Naive thymus-derived CD4-positive, alpha-beta T cell (primary cell): ENCODE data around the gene GSG1L. TPM values are rescaled to one million over a fixed set of nuclear protein-coding genes. Genes with fewer than 3 reads are reported as not detected.

Experiments
- ATAC-seq: fragments of 150-1000 bp; cut with Tn5 transposase; 2 replicates; pipeline ENCODE4 v1.10.0; 2021; ENCODE audit warnings: mild to moderate bottlenecking, moderate library complexity
- CTCF ChIA-PET: fragments of 350-600 bp; sonication (Branson Sonifier 250); formaldehyde crosslinking; loops from one replicate; lab custom pipeline; 2021; ENCODE audit warnings: antibody characterized with exemption; lab: Charles Lee
- POLR2A ChIA-PET: fragments of 350-600 bp; sonication (Branson Sonifier 250); formaldehyde crosslinking; loops from one replicate; lab custom pipeline; 2021; ENCODE audit warnings: antibody characterized with exemption, inconsistent platforms; lab: Charles Lee
- DNase-seq, 9 donors: peaks; one replicate each; pipeline versions ENCODE4 v3.0.0 to v3.0.0-alpha.2; 2020 to 2022; ENCODE audit warnings: mixed read lengths in 1 of 9
- H3K27ac ChIP-seq: one replicate; pipeline ENCODE4 v1.7.0; 2013; ENCODE audit warnings: mild to moderate bottlenecking, low read depth, low read length, moderate library complexity
- H3K27me3 ChIP-seq, 2 donors: one replicate each; pipeline ENCODE4 v1.7.0; 2013; ENCODE audit warnings: low read length in 2 of 2, mild to moderate bottlenecking in 2 of 2, moderate library complexity in 2 of 2; ENCODE audit not compliant: control insufficient read depth in 2 of 2, insufficient read depth in 2 of 2
- H3K36me3 ChIP-seq, 3 experiments: 1 replicate in 2 of 3; 2 replicates in 1 of 3; pipeline ENCODE4 v1.7.0; 2013; ENCODE audit warnings: low read length in 3 of 3, mild to moderate bottlenecking in 3 of 3, moderate library complexity in 1 of 3; ENCODE audit not compliant: insufficient read depth in 3 of 3, control insufficient read depth in 2 of 3
- H3K4me1 ChIP-seq, 2 donors: one replicate each; pipeline ENCODE4 v1.7.0; 2013; ENCODE audit warnings: low read length in 2 of 2, mild to moderate bottlenecking in 2 of 2, moderate library complexity in 1 of 2; ENCODE audit not compliant: control insufficient read depth in 2 of 2, insufficient read depth in 2 of 2
- H3K4me3 ChIP-seq: 2 replicates; pipeline ENCODE4 v1.7.0; 2013; ENCODE audit warnings: mild to moderate bottlenecking, low read length
- H3K9me3 ChIP-seq, 3 experiments: 1 replicate in 2 of 3; 2 replicates in 1 of 3; pipeline ENCODE4 v1.7.0; 2013; ENCODE audit warnings: low read length in 3 of 3; ENCODE audit not compliant: control insufficient read depth in 2 of 3
- H3K27ac Mint-ChIP-seq, 9 donors: one replicate each; pipeline ENCODE4 v1.8.0; 2020 to 2022; ENCODE audit warnings: mixed read lengths in 9 of 9, mild to moderate bottlenecking in 8 of 9, moderate library complexity in 5 of 9, inconsistent platforms in 2 of 9
- H3K27me3 Mint-ChIP-seq, 5 donors: one replicate each; pipeline ENCODE4 v1.8.0; 2021 to 2022; ENCODE audit warnings: mixed read lengths in 5 of 5, mild to moderate bottlenecking in 1 of 5
- H3K36me3 Mint-ChIP-seq, 5 donors: one replicate each; pipeline ENCODE4 v1.8.0; 2020 to 2022; ENCODE audit warnings: mixed read lengths in 5 of 5, mild to moderate bottlenecking in 3 of 5, inconsistent platforms in 1 of 5
- H3K4me1 Mint-ChIP-seq, 7 donors: one replicate each; pipeline ENCODE4 v1.8.0; 2020 to 2022; ENCODE audit warnings: mixed read lengths in 7 of 7, mild to moderate bottlenecking in 3 of 7, inconsistent platforms in 1 of 7
- H3K4me3 Mint-ChIP-seq, 10 donors: one replicate each; pipeline ENCODE4 v1.8.0; 2020 to 2022; ENCODE audit warnings: mild to moderate bottlenecking in 10 of 10, mixed read lengths in 10 of 10, moderate library complexity in 6 of 10, inconsistent platforms in 2 of 10
- H3K9me3 Mint-ChIP-seq, 11 donors: one replicate each; pipeline ENCODE4 v1.8.0; 2020 to 2022; ENCODE audit warnings: mixed read lengths in 11 of 11, mild to moderate bottlenecking in 4 of 11, inconsistent platforms in 1 of 11, moderate library complexity in 1 of 11
- intact Hi-C, 2 donors: fragments of 100-400 bp; cut with micrococcal nuclease; formaldehyde crosslinking; loops; one replicate each; pipeline ENCODE4 v1.15.1; 2023
- polyA plus RNA-seq, 2 donors: library from polyadenylated mRNA; unstranded; fragments of 300-500 nt; fragmentation: Illumina TruSeq; gene quantifications; one replicate each; pipeline ENCODE4 v1.2.3, GENCODE V29; 2021
- total RNA-seq, 6 experiments: library from RNA in 5 of 6; stranded (reverse) in 5 of 6; gene quantifications; 1 replicate in 5 of 6; 2 replicates in 1 of 6; pipeline ENCODE4 v1.2.3 and lab custom pipeline; 2021 to 2026

Gene GSG1L
- under 1 TPM in 1 of 5 experiments, not detected in 4; 0.10 TPM for total RNA-seq
- polyA plus RNA-seq, result not detected
- not detected for total RNA-seq (lab: John Stamatoyannopoulos, UW)

DNA sequence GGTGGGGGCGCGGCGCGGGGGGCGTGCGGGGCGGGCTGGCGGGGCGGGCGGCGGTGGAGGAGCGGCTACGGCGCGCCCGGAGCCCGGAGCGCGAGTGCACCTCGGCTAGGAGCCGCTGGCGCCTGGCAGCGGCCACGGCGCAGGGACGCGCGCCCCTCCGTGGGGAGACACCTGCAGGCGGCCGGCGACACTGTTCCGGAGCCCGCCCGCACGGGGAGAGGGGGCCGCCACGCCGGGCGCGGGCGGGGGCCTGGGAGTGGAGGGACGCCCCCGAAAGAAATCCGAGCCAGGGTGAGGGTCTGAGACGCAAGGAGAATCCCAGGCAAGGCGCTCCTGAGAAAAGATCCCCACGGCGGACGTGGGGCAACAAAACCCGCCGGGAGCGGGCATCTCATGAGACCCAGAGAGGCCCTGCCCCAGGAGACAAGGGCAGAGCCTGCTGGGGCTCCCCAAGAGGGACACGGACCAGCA, at the start of gene GSG1L:
Gene GSG1L, minus strand, starts transcription at position 124 of the 471 bp plus-strand sequence. CDS start 290 bp downstream, outside the sequence.
- Histone ChIP-seq H3K4me3 (no peak within 1 kb of the TSS), H3K9me3 (no peaks in the 10 kb centered on the region), H3K27me3 (peaks cover 0 to 4% of the 10 kb centered on the region in 2 donors), H3K27ac (no peak within 1 kb of the TSS), H3K36me3 (no peaks in the 10 kb centered on the region), H3K4me1 (no peaks in the 10 kb centered on the region)
- Mint-ChIP-seq H3K4me3 (peak within 1 kb of the TSS in 4 of 10 donors; percentile 9 to 58 (median 19)), H3K27ac (no peak within 1 kb of the TSS), H3K4me1 (peaks cover 0 to 10% (median 2%) of the 10 kb centered on the region in 7 donors), H3K27me3 (peaks cover 36 to 69% (median 46%) of the 10 kb centered on the region in 5 donors), H3K9me3 (peaks cover 0 to 2% (median 0%) of the 10 kb centered on the region in 11 donors), H3K36me3 (no peaks in the 10 kb centered on the region)
- DNase-seq (no peak), ATAC-seq (peak; percentile 56)
- intact Hi-C loops, result no loop called here
- ChIA-PET CTCF (no interaction called here), POLR2A (no interaction called here)

DNA sequence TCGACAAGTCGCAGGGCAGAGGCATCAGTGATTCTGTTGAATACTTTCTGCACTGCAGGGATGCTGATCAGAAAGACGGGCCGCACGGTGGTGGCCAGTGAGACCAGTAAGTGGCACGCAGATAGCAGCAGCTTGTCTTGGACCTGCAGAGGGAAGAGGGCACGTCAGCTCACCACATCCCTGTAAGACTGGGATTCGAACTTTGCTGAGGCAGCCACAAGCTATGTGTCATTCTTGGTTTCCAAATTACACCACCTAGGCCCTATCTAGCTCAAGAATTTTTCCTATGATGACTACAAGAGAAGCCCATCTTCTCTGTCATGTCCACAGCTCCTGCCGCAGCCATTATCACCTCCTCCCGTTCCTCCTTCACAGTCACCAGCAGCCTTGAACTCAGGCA, 49.4 kb upstream of the GSG1L start:
- intact Hi-C loops, result no loop called here
- POLR2A ChIA-PET, result interaction anchor here (1.0 kb wide), 2 partner anchors 98 to 106 kb away, joined by 3 to 6 read pairs; no protein-coding TSS in a partner anchor
- Mint-ChIP-seq H3K9me3 (no peaks in the 10 kb centered on the region), H3K27ac (peak overlapping the region in 6 of 9 donors; percentile 7 to 88 (median 38)), H3K4me1 (peaks cover 14 to 31% (median 21%) of the 10 kb centered on the region in 7 donors), H3K4me3 (peak overlapping the region in 1 of 10 donors; percentile 21), H3K27me3 (no peaks in the 10 kb centered on the region), H3K36me3 (peaks cover 23 to 65% (median 32%) of the 10 kb centered on the region in 5 donors)
- H3K4me3 ChIP-seq, result no peak overlapping the region
- CTCF ChIA-PET, result interaction anchor here (1.0 to 1.3 kb wide), 2 partner anchors 8 to 105 kb away, joined by 3 to 5 read pairs; no protein-coding TSS in a partner anchor
- no peak for ATAC-seq
- no peaks in the 10 kb centered on the region for H3K4me1 ChIP-seq
- DNase-seq, result no peak
- H3K27me3 ChIP-seq, result no peaks in the 10 kb centered on the region
- H3K9me3 ChIP-seq, result no peaks in the 10 kb centered on the region
- H3K36me3 ChIP-seq, result peaks cover 38 to 93% (median 49%) of the 10 kb centered on the region in 3 experiments
- H3K27ac ChIP-seq, result no peak overlapping the region

DNA sequence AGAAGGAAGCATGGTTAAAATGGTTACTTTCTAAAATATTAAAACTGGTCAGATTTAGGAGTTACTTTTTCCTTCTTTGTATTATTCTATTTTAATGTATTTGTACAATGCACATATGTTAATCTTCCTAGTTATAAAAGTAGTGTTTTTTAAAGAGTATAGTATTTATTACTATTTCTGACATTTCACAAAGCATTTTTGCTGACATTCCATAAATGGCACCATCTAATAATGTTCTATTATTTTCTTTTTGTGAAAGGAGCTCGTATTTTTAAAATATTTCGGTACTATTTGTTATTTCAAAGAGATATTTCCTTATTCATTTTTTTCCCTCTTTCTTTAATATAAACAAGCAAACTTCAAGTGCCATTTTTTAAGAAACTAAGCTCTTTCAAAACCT, 47.5 kb upstream of the GSG1L start:
- Histone ChIP-seq H3K9me3 (no peaks in the 10 kb centered on the region), H3K4me3 (no peak overlapping the region), H3K27ac (no peak overlapping the region), H3K36me3 (peaks cover 36 to 93% (median 58%) of the 10 kb centered on the region in 3 experiments), H3K27me3 (no peaks in the 10 kb centered on the region), H3K4me1 (no peaks in the 10 kb centered on the region)
- Mint-ChIP-seq H3K9me3 (no peaks in the 10 kb centered on the region), H3K4me3 (no peak overlapping the region), H3K27me3 (no peaks in the 10 kb centered on the region), H3K36me3 (peaks cover 23 to 69% (median 35%) of the 10 kb centered on the region in 5 donors), H3K27ac (peak overlapping the region in 7 of 9 donors; percentile 14 to 84 (median 66)), H3K4me1 (peaks cover 14 to 32% (median 21%) of the 10 kb centered on the region in 7 donors)
- CTCF ChIA-PET, result no interaction called here
- intact Hi-C loops, result no loop called here
- ATAC-seq (no peak), DNase-seq (no peak)
- POLR2A ChIA-PET, result interaction anchor here (0.6 to 0.7 kb wide), 2 partner anchors 57 to 75 kb away, joined by 3 read pairs; no protein-coding TSS in a partner anchor

DNA sequence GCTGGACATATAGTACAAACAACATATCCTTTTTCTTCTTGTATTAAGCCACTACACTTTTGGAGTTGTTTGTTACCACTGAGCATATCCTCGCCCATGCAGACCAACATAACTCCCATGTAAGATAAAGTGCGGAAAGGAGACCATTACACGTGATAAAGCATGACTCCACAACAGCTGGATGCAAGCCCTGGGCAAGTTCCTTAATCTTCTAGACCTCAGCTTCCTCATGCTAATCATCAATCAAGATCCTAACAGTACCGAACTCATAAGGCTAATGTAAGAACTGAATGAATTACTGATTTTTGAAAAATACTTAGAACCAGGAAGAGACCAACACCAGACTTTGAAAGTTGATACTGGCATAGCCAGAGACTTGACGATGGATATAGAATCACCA, 47.0 kb upstream of the GSG1L start:
- H3K36me3 Mint-ChIP-seq, result peaks cover 23 to 70% (median 35%) of the 10 kb centered on the region in 5 donors
- intact Hi-C loops, result no loop called here
- Histone ChIP-seq H3K27me3 (no peaks in the 10 kb centered on the region), H3K4me1 (no peaks in the 10 kb centered on the region), H3K36me3 (peaks cover 37 to 93% (median 59%) of the 10 kb centered on the region in 3 experiments), H3K4me3 (no peak overlapping the region), H3K27ac (no peak overlapping the region), H3K9me3 (no peaks in the 10 kb centered on the region)
- ChIA-PET CTCF (no interaction called here), POLR2A (no interaction called here)
- H3K27me3 Mint-ChIP-seq, result no peaks in the 10 kb centered on the region
- ATAC-seq (peak; percentile 80), DNase-seq (no peak)
- H3K9me3 Mint-ChIP-seq, result no peaks in the 10 kb centered on the region
- H3K4me3 Mint-ChIP-seq, result no peak overlapping the region
- peak overlapping the region; percentile 0 to 84 (median 66) for H3K27ac Mint-ChIP-seq
- H3K4me1 Mint-ChIP-seq, result peaks cover 14 to 32% (median 21%) of the 10 kb centered on the region in 7 donors

DNA sequence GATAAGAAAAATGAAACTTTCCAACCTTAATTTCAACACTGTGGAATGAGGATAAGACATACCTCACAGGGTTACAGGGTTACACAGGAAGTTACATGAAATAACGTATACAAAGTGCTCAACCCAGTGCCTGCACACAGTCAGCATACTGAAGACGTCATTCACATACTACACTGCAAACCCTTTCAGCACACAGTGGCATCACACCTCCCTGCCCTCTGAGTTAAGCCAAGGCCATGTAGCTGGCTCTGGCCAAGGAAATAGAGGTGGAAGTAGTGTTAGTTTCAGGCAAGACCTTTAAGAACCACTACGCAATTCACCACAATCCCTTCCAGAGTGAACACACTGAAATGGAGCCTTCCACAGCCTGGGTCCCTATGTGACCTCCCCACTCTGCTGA, 46.6 kb upstream of the GSG1L start:
- no peak for DNase-seq
- ChIA-PET POLR2A (no interaction called here), CTCF (interaction anchor here (0.7 kb wide), 1 partner anchor 588 kb away, joined by 3 read pairs; no protein-coding TSS in a partner anchor)
- intact Hi-C loops, result no loop called here
- ATAC-seq, result peak; percentile 67
- peaks cover 21 to 73% (median 33%) of the 10 kb centered on the region in 5 donors for H3K36me3 Mint-ChIP-seq
- peak overlapping the region in 1 of 10 donors; percentile 26 for H3K4me3 Mint-ChIP-seq
- H3K27me3 ChIP-seq, result no peaks in the 10 kb centered on the region
- H3K4me1 ChIP-seq, result no peaks in the 10 kb centered on the region
- H3K36me3 ChIP-seq, result peaks cover 39 to 93% (median 59%) of the 10 kb centered on the region in 3 experiments
- no peak overlapping the region for H3K27ac ChIP-seq
- no peaks in the 10 kb centered on the region for H3K27me3 Mint-ChIP-seq
- peak overlapping the region; percentile 0 to 84 (median 66) for H3K27ac Mint-ChIP-seq
- H3K4me3 ChIP-seq, result no peak overlapping the region
- H3K4me1 Mint-ChIP-seq, result peaks cover 12 to 32% (median 21%) of the 10 kb centered on the region in 7 donors
- H3K9me3 Mint-ChIP-seq, result no peaks in the 10 kb centered on the region
- H3K9me3 ChIP-seq, result no peaks in the 10 kb centered on the region

DNA sequence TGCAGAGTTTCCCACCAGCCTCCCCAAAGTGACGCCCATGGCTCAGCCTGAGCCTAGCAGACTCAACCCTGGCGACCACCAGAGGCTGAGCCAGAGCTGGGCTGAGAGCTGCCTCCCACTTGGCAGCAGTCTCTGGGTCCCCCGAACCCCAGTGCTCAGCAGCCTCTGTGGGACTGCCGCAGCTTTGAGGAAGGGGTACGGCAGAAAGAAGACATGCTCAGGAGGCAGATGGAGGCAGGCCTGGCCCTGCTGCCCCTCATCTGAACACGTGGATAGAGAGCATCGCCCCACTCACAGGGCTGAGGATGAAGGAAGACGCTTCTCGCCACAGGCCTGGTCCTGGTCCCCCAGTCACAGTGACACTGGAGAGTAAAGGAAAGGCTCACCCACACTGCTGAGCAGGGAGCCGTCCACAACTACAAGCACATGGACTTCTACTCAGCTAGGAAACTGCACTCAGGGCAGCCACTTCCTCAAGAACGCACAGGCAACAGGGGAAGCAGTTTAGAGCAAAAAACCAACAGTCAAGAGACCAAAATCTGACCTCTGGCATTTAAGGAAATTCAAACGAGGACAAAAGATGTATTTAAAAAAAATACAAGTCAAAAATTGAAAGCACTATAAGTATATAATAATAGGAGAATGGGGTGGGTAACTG, 45.2 kb upstream of the GSG1L start:
- H3K9me3 Mint-ChIP-seq, result no peaks in the 10 kb centered on the region
- Histone ChIP-seq H3K36me3 (peaks cover 41 to 94% (median 61%) of the 10 kb centered on the region in 3 experiments), H3K4me1 (no peaks in the 10 kb centered on the region), H3K27me3 (no peaks in the 10 kb centered on the region), H3K27ac (no peak overlapping the region), H3K9me3 (no peaks in the 10 kb centered on the region), H3K4me3 (no peak overlapping the region)
- DNase-seq, result no peak
- ChIA-PET CTCF (no interaction called here), POLR2A (no interaction called here)
- no peak for ATAC-seq
- no peaks in the 10 kb centered on the region for H3K27me3 Mint-ChIP-seq
- peak overlapping the region in 7 of 9 donors; percentile 0 to 88 (median 49) for H3K27ac Mint-ChIP-seq
- H3K36me3 Mint-ChIP-seq, result peaks cover 20 to 77% (median 31%) of the 10 kb centered on the region in 5 donors
- H3K4me1 Mint-ChIP-seq, result peaks cover 9 to 27% (median 21%) of the 10 kb centered on the region in 7 donors
- intact Hi-C loops, result no loop called here
- H3K4me3 Mint-ChIP-seq, result no peak overlapping the region
